Middle frontal gyrus (tissue), 1 donor: ENCODE data around the gene RRP12.

Experiments
- DNase-seq: peaks from one replicate; pipeline ENCODE4 v3.0.0-alpha.2; 2015; ENCODE audit warnings: low spot score; ENCODE audit errors: extremely low spot score

Gene RRP12

GRCh38 chr10:97319671-97320479 lies 81.3 kb downstream of the RRP12 start:
- DNase-seq: no peak

GRCh38 chr10:97318772-97319651 lies 82.1 kb downstream of the RRP12 start, which contains the start of gene FRAT1:
Gene FRAT1 (plus strand): TSS chr10:97319271. CDS start chr10:97319454, 183 bp downstream.
- peak; percentile 69 for DNase-seq

- DNase-seq: no peak
Measured at GRCh38 chr10:97314671-97315070, 86.5 kb downstream of the RRP12 start.

- DNase-seq: no peak
Measured at GRCh38 chr10:97312897-97313296, 88.2 kb downstream of the RRP12 start.

- no peak for DNase-seq
Measured at GRCh38 chr10:97311111-97311626, 90.0 kb downstream of the RRP12 start.

GRCh38 chr10:97307866-97308780 lies 93.0 kb downstream of the RRP12 start:
- DNase-seq: no peak

GRCh38 chr10:97307441-97307840 lies 93.7 kb downstream of the RRP12 start:
- DNase-seq: no peak
